Gastroesophageal sphincter (tissue), 4 donors: ENCODE data around the gene KANK3. TPM values are rescaled to one million over a fixed set of nuclear protein-coding genes. Genes with fewer than 3 reads are reported as not detected.
"Not testable (repeated sequence)": the region's sequence is repeated elsewhere in the genome, so short reads cannot be mapped to it uniquely, and the experiment has no call there.

ENCODE experiments used
- ATAC-seq: fragments of 150-250 bp; one replicate; pipeline ENCODE4 v1.9.1; 2016; ENCODE audit warnings: mild to moderate bottlenecking, moderate library complexity
- H3K27ac ChIP-seq, 4 donors: fragments of 200-600 bp; sonication (generic) in 3 of 4; 1 replicate in 3 of 4; 2 replicates in 1 of 4; pipeline ENCODE4 v1.5.1; 2016 to 2019
- H3K27me3 ChIP-seq: fragments of 200-600 bp; sonication (generic); one replicate; pipeline ENCODE4 v1.5.1; 2019
- H3K36me3 ChIP-seq, 2 donors: fragments of 200-600 bp; sonication (generic); one replicate each; pipeline ENCODE4 v1.5.1; 2019; ENCODE audit warnings: control low read depth in 1 of 2
- H3K4me1 ChIP-seq, 3 donors: fragments of 200-600 bp; sonication (generic); 1 replicate in 2 of 3; 2 replicates in 1 of 3; pipeline ENCODE4 v1.5.1; 2016 to 2019; ENCODE audit warnings: control low read depth in 2 of 3
- H3K4me3 ChIP-seq, 2 donors: fragments of 200-600 bp; sonication (generic); one replicate each; pipeline ENCODE4 v1.5.1; 2019; ENCODE audit warnings: mild to moderate bottlenecking in 1 of 2, moderate library complexity in 1 of 2
- H3K9me3 ChIP-seq, 3 donors: fragments of 200-600 bp; sonication (generic); one replicate each; pipeline ENCODE4 v1.5.1; 2017 to 2019; ENCODE audit warnings: control low read depth in 2 of 3
- EP300 ChIP-seq: sonication (generic); formaldehyde crosslinking; IDR thresholded peaks from one replicate; pipeline ENCODE4 v1.6.1; 2017; ENCODE audit warnings: antibody characterized with exemption, mild to moderate bottlenecking
- POLR2A ChIP-seq, 2 donors: fragments of 450-650 bp; IDR thresholded peaks; one replicate each; pipeline ENCODE4 v1.6.1; 2017; ENCODE audit warnings: antibody characterized with exemption in 2 of 2, mild to moderate bottlenecking in 2 of 2, moderate library complexity in 1 of 2
- POLR2AphosphoS5 ChIP-seq: sonication (generic); formaldehyde crosslinking; IDR thresholded peaks from one replicate; pipeline ENCODE4 v1.6.1; 2017; ENCODE audit warnings: antibody characterized with exemption
- WGBS, 2 donors: methylation state at CpG; one replicate each; pipeline ENCODE4 v1.1.5; 2018; ENCODE audit warnings: low coverage in 1 of 2; 5-methylcytosine and 5-hydroxymethylcytosine counted together
- total RNA-seq, 4 donors: library from RNA; depleted of rRNA; stranded (reverse); fragments of >200 nt; gene quantifications; one replicate each; pipeline ENCODE4 v1.1.0, GENCODE V29; 2016
- TF ChIP-seq, protein P1 (sequence below), 4 experiments: fragments of 200-600 bp in 2 of 4; fragments of 450-650 bp in 2 of 4; sonication (generic) in 1 of 4; IDR thresholded peaks; one replicate each; pipeline ENCODE4 v1.5.1; 2017 to 2019; ENCODE audit warnings: antibody characterized with exemption in 4 of 4, mild to moderate bottlenecking in 2 of 4, moderate library complexity in 2 of 4

Gene KANK3
- total RNA-seq, 4 donors from 2014 or later = 9.8 to 22.3 (median 19.2) TPM

DNA sequence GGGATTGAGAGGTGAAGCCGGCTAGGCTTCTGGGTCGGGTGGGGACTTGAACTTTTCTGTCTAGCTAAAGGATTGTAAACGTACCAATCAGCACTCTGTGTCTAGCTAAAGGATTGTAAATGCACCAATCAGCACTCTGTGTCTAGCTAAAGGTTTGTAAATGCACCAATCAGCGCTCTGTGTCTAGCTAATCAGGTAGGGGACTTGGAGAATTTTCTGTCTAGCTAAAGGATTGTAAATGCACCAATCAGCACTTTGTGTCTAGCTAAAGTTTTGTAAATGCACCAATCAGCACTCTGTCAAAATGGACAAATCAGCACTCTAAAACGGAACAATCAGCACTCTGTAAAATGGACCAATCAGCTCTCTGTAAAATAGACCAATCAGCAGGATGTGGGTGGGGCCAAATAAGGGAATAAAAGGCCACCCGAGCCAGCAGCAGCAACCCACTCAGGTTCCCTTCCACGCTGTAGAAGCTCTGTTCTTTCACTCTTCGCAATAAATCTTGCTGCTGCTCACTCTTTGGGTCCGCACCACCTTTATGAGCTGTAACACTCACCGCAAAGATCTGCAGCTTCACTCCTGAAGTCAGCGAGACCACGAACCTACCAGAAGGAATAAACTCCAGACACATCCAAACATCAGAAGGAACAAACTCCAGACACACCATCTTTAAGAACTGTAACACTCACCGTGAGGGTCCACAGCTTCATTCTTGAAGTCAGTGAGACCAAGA lies 36.3 kb upstream of the KANK3 start:
- H3K36me3 ChIP-seq = peaks cover 0 to 25% of the 10 kb centered on the region in 2 donors
- H3K27ac ChIP-seq, H3K4me3 ChIP-seq, H3K4me1 ChIP-seq, ATAC-seq, H3K9me3 ChIP-seq, H3K27me3 ChIP-seq: not testable (repeated sequence)
- 86 to 90% methylated on average over 5 to 10 of the region's 13 CpGs for WGBS, 2 donors

DNA sequence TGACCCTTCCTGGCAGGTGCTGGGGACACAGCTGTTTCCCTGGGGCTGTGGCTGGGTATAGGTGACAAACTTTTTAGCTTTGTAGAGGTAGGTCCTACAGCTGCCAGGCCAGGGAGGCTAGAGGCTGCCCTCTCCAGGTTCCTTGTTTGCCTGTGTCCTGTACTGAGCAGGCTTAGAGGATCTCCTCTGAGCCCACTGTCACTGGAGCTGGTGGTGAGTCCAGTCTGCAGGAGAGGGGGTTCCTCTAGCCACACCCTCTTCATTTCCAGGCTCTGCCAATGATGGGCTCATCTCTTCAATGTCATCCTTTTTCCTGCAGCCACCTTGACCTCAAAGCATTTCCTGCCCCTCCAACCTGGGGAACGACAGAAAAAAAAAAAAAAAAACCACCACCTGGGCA lies 34.5 kb upstream of the KANK3 start:
- TF ChIP-seq POLR2A (IDR thresholded peaks at IDR 0.05) (no peak), POLR2AphosphoS5 (no peak), EP300 (no peak)
- TF ChIP-seq, protein P1, sequence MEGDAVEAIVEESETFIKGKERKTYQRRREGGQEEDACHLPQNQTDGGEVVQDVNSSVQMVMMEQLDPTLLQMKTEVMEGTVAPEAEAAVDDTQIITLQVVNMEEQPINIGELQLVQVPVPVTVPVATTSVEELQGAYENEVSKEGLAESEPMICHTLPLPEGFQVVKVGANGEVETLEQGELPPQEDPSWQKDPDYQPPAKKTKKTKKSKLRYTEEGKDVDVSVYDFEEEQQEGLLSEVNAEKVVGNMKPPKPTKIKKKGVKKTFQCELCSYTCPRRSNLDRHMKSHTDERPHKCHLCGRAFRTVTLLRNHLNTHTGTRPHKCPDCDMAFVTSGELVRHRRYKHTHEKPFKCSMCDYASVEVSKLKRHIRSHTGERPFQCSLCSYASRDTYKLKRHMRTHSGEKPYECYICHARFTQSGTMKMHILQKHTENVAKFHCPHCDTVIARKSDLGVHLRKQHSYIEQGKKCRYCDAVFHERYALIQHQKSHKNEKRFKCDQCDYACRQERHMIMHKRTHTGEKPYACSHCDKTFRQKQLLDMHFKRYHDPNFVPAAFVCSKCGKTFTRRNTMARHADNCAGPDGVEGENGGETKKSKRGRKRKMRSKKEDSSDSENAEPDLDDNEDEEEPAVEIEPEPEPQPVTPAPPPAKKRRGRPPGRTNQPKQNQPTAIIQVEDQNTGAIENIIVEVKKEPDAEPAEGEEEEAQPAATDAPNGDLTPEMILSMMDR (IDR thresholded peaks at IDR 0.05) = no peak
- 83% methylated on average over 1 of the region's 1 CpG for WGBS, 2 donors
- no peak for ATAC-seq

DNA sequence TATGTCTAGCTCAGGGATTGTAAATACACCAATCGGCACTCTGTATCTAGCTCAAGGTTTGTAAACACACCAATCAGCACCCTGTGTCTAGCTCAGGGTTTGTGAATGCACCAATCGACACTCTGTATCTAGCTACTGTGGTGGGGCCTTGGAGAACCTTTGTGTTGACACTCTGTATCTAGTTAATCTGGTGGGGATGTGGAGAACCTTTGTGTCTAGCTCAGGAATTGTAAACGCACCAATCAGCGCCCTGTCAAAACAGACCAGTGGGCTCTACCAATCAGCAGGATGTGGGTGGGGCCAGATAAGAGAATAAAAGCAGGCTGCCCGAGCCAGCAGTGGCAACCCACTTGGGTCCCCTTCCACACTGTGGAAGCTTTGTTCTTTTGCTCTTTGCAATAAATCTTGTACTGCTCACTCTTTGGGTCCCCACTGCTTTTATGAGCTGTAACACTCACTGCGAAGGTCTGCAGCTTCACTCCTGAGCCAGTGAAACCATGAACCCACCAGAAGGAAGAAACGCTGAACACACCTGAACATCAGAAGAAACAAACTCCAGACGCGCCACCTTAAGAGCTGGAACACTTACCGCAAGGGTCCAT lies 33.4 kb upstream of the KANK3 start:
- WGBS, 2 donors = 68 to 100% methylated on average over 1 to 4 of the region's 10 CpGs
- H3K27ac ChIP-seq, H3K9me3 ChIP-seq, H3K4me3 ChIP-seq, H3K27me3 ChIP-seq, ATAC-seq: not testable (repeated sequence)
- Histone ChIP-seq H3K4me1 (peaks cover 0 to 11% (median 4%) of the 10 kb centered on the region in 3 donors), H3K36me3 (peaks cover 0 to 33% of the 10 kb centered on the region in 2 donors)

More for the DNA sequence above, 34.5 kb upstream of the KANK3 start:
- Histone ChIP-seq H3K9me3 (no peaks in the 10 kb centered on the region), H3K4me1 (peaks cover 0 to 11% (median 4%) of the 10 kb centered on the region in 3 donors), H3K27ac (no peak overlapping the region), H3K27me3 (no peaks in the 10 kb centered on the region), H3K36me3 (peaks cover 0 to 32% of the 10 kb centered on the region in 2 donors), H3K4me3 (no peak overlapping the region)

DNA sequence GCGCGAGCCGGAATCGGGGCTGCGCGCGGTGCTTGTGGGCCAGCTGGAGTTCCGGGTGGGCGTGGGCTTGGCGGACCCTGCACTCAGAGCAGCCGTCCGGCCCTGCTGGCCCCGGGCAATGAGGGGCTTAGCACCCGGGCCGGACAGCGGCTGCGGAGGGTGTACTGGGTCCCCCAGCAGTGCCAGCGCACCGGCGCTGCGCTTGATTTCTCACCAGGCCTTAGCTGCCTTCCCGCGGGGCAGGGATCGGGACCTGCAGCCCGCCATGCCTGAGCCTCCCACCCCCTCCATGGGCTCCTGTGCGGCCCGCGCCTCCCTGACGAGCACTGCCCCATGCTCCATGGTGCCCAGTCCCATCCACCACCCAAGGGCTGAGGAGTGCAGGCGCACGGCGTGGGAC lies 32.7 kb upstream of the KANK3 start:
- H3K27ac ChIP-seq, ATAC-seq, H3K9me3 ChIP-seq, H3K27me3 ChIP-seq, H3K4me3 ChIP-seq: not testable (repeated sequence)
- Histone ChIP-seq H3K36me3 (peaks cover 0 to 39% of the 10 kb centered on the region in 2 donors), H3K4me1 (peaks cover 0 to 11% (median 4%) of the 10 kb centered on the region in 3 donors)
- no CpG with 5 or more reads among the region's 32 CpGs for WGBS, 2 donors

DNA sequence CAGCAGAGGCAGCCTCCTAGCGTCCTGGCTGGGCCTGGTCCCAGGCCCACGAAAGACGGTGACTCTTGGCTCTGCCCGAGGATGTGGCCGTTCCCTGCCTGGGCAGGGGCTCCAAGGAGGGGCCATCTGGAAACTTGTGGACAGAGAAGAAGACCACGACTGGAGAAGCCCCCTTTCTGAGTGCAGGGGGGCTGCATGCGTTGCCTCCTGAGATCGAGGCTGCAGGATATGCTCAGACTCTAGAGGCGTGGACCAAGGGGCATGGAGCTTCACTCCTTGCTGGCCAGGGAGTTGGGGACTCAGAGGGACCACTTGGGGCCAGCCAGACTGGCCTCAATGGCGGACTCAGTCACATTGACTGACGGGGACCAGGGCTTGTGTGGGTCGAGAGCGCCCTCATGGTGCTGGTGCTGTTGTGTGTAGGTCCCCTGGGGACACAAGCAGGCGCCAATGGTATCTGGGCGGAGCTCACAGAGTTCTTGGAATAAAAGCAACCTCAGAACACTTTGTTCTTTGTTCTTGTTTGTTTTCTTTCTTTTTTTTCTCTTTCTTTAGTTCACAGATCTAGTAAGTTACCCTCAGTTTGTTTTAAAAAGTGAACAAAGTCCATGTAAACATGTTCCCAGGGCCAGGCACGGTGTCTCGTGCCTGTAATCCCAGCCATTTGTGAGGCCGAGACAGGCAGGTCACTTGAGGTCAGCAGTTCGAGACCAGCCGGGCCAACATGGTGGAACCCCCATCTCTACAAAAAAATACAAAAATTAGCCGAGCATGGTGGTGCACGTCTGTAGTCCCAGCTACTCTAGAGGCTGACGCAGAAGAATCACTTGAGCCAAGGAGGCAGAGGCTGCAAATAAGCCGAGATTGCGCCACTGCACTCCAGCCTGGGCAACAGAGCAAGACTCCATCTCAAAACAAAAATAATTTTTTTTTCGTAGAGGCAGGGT lies 31.1 kb upstream of the KANK3 start:
- TF ChIP-seq, protein P1 (IDR thresholded peaks at IDR 0.05) = no peak
- TF ChIP-seq POLR2A (IDR thresholded peaks at IDR 0.05) (no peak), POLR2AphosphoS5 (peak; percentile 33), EP300 (no peak)
- Histone ChIP-seq H3K4me3 (no peak overlapping the region), H3K27ac (peak overlapping the region in 2 of 4 donors; percentile 49 to 60), H3K4me1 (peaks cover 0 to 11% (median 4%) of the 10 kb centered on the region in 3 donors), H3K27me3 (no peaks in the 10 kb centered on the region), H3K9me3 (no peaks in the 10 kb centered on the region), H3K36me3 (peaks cover 0 to 34% of the 10 kb centered on the region in 2 donors)
- ATAC-seq = peak; percentile 73
- WGBS, 2 donors = 77 to 81% methylated on average over 3 to 16 of the region's 26 CpGs
